H1 (cell line): ENCODE data around the gene TM9SF1. TPM values are rescaled to one million over a fixed set of nuclear protein-coding genes. Genes with fewer than 3 reads are reported as not detected.

Experiments used
- CTCF ChIA-PET: fragments of 300-600 bp; sonication (Branson Sonifier 250); formaldehyde crosslinking; loops from one replicate; lab custom pipeline; 2021; ENCODE audit not compliant: partially characterized antibody; lab: Charles Lee
- POLR2A ChIA-PET: fragments of 300-600 bp; sonication (Branson Sonifier 250); formaldehyde crosslinking; loops from one replicate; lab custom pipeline; 2021; ENCODE audit warnings: inconsistent platforms; ENCODE audit not compliant: partially characterized antibody; lab: Charles Lee
- DNase-seq, 2 experiments: peaks; one replicate each; pipeline versions ENCODE4 v3.0.0 to v3.0.0-alpha.2; 2010 to 2022; ENCODE audit warnings: low spot score in 2 of 2, low read depth in 1 of 2, mixed read lengths in 1 of 2
- FAIRE-seq: peaks from 2 replicates; lab custom pipeline; 2011; peaks lifted over from hg19 to GRCh38; lab: Jason Lieb, UNC
- H2AFZ ChIP-seq: 2 replicates; pipeline ENCODE4 v1.8.1; 2012; ENCODE audit warnings: low read length, inconsistent platforms
- H2AK5ac ChIP-seq: 2 replicates; pipeline ENCODE4 v1.6.1; 2013; ENCODE audit warnings: low read depth, low read length
- H2BK120ac ChIP-seq: replicated peaks from 2 replicates; pipeline ENCODE3; 2013; ENCODE audit warnings: low read depth, low read length, inconsistent platforms
- H2BK12ac ChIP-seq: 2 replicates; pipeline ENCODE4 v1.6.1; 2013; ENCODE audit warnings: low read depth, low read length
- H2BK15ac ChIP-seq: 2 replicates; pipeline ENCODE4 v1.6.1; 2013; ENCODE audit warnings: low read length
- H2BK20ac ChIP-seq: 2 replicates; pipeline ENCODE4 v1.6.1; 2013; ENCODE audit warnings: low read length
- H2BK5ac ChIP-seq: 2 replicates; pipeline ENCODE4 v1.6.1; 2013; ENCODE audit warnings: low read depth, low read length
- H3K14ac ChIP-seq: 2 replicates; pipeline ENCODE4 v1.6.1; 2013; ENCODE audit warnings: inconsistent platforms; ENCODE audit not compliant: insufficient read length
- H3K18ac ChIP-seq: 2 replicates; pipeline ENCODE4 v1.6.1; 2013; ENCODE audit warnings: low read length; ENCODE audit errors: extremely low read depth
- H3K23ac ChIP-seq: 2 replicates; pipeline ENCODE4 v1.6.1; 2013; ENCODE audit warnings: inconsistent platforms; ENCODE audit not compliant: insufficient read length
- H3K23me2 ChIP-seq: 2 replicates; pipeline ENCODE4 v1.6.1; 2013; ENCODE audit warnings: low read depth, low read length
- H3K27ac ChIP-seq: 2 replicates; pipeline ENCODE4 v1.6.1; 2011; ENCODE audit warnings: low read depth, low read length, inconsistent platforms
- H3K27me3 ChIP-seq, 4 experiments: replicated peaks in 1 of 4; 1 replicate in 1 of 4; 2 replicates in 3 of 4; pipeline versions ENCODE4 v1.6.1 to v1.8.1; 2011 to 2013; ENCODE audit warnings: low read length in 3 of 4, mild to moderate bottlenecking in 3 of 4, inconsistent platforms in 2 of 4, mixed read lengths in 2 of 4, moderate library complexity in 1 of 4; ENCODE audit not compliant: control insufficient read depth in 3 of 4, insufficient read depth in 3 of 4; ENCODE audit errors: extremely low read depth in 1 of 4
- H3K36me3 ChIP-seq, 4 experiments: 2 replicates each; pipeline versions ENCODE4 v1.6.1 to v1.8.1; 2011 to 2013; ENCODE audit warnings: mild to moderate bottlenecking in 4 of 4, low read length in 3 of 4, moderate library complexity in 2 of 4, control low read depth in 1 of 4, inconsistent platforms in 1 of 4; ENCODE audit not compliant: insufficient read depth in 4 of 4, control insufficient read depth in 2 of 4
- H3K4ac ChIP-seq: replicated peaks from 2 replicates; pipeline ENCODE3; 2013; ENCODE audit warnings: low read length, low read depth, mixed read lengths, inconsistent platforms; ENCODE audit not compliant: insufficient read length
- H3K4me1 ChIP-seq, 4 experiments: replicated peaks in 1 of 4; 1 replicate in 1 of 4; 2 replicates in 3 of 4; pipeline versions ENCODE4 v1.6.1 to v1.8.1; 2011 to 2013; ENCODE audit warnings: low read length in 3 of 4, inconsistent platforms in 2 of 4, mixed read lengths in 1 of 4; ENCODE audit not compliant: insufficient read depth in 4 of 4, control insufficient read depth in 3 of 4
- H3K4me2 ChIP-seq, 2 experiments: 2 replicates each; pipeline versions ENCODE4 v1.6.1 to v1.8.1; 2011 to 2013; ENCODE audit warnings: low read depth in 2 of 2, low read length in 2 of 2, control low read depth in 1 of 2, inconsistent platforms in 1 of 2, mild to moderate bottlenecking in 1 of 2; ENCODE audit not compliant: insufficient read depth in 1 of 2
- H3K4me3 ChIP-seq, 4 experiments: fragments of 200-600, 300-600 bp in 1 of 4; sonication (generic), shearing (Covaris generic), sonication (Bioruptor Twin) in 1 of 4; 2 replicates each; pipeline versions ENCODE4 v1.5.1 to v1.8.1; 2011 to 2016; ENCODE audit warnings: low read length in 4 of 4, low read depth in 3 of 4, control low read depth in 2 of 4, inconsistent platforms in 2 of 4, mild to moderate bottlenecking in 2 of 4, mixed read lengths in 1 of 4, moderate library complexity in 1 of 4; ENCODE audit not compliant: insufficient read depth in 2 of 4; ENCODE audit errors: extremely low read depth in 1 of 4
- H3K56ac ChIP-seq: replicated peaks from 2 replicates; pipeline ENCODE3; 2013; ENCODE audit warnings: low read depth, mild to moderate bottlenecking, mixed read lengths, low read length, inconsistent platforms; ENCODE audit not compliant: insufficient read length
- H3K79me1 ChIP-seq: 2 replicates; pipeline ENCODE4 v1.6.1; 2013; ENCODE audit warnings: low read depth, low read length, control low read depth
- H3K79me2 ChIP-seq, 2 experiments: 2 replicates each; pipeline versions ENCODE4 v1.6.1 to v1.8.1; 2012 to 2013; ENCODE audit warnings: low read length in 2 of 2, mild to moderate bottlenecking in 2 of 2, inconsistent platforms in 1 of 2; ENCODE audit not compliant: insufficient read depth in 2 of 2, control insufficient read depth in 1 of 2
- H3K9ac ChIP-seq, 4 experiments: replicated peaks in 1 of 4; 1 replicate in 1 of 4; 2 replicates in 3 of 4; pipeline versions ENCODE4 v1.6.1 to v1.8.1; 2011 to 2013; ENCODE audit warnings: low read depth in 3 of 4, low read length in 3 of 4, control low read depth in 2 of 4, mild to moderate bottlenecking in 2 of 4, moderate library complexity in 2 of 4, inconsistent platforms in 1 of 4; ENCODE audit errors: extremely low read depth in 1 of 4
- H3K9me3 ChIP-seq, 2 experiments: 2 replicates each; pipeline versions ENCODE4 v1.6.1 to v1.8.1; 2012 to 2013; ENCODE audit warnings: mild to moderate bottlenecking in 2 of 2, moderate library complexity in 2 of 2, control low read depth in 1 of 2, inconsistent platforms in 1 of 2, low read depth in 1 of 2, low read length in 1 of 2, mixed read lengths in 1 of 2; ENCODE audit not compliant: insufficient read depth in 2 of 2
- H4K20me1 ChIP-seq, 2 experiments: replicated peaks in 1 of 2; 2 replicates each; pipeline versions ENCODE3 to v1.8.1; 2011 to 2013; ENCODE audit warnings: inconsistent platforms in 2 of 2, low read length in 2 of 2, mild to moderate bottlenecking in 1 of 2; ENCODE audit not compliant: insufficient read depth in 2 of 2, control insufficient read depth in 1 of 2
- H4K5ac ChIP-seq: 2 replicates; pipeline ENCODE4 v1.6.1; 2013; ENCODE audit warnings: low read length, low read depth, mixed read lengths, inconsistent platforms; ENCODE audit not compliant: insufficient read length
- H4K8ac ChIP-seq: 2 replicates; pipeline ENCODE4 v1.8.0; 2013; ENCODE audit warnings: mild to moderate bottlenecking, moderate library complexity, low read length, inconsistent platforms; ENCODE audit not compliant: insufficient read depth; ENCODE audit errors: extremely low read depth
- H4K91ac ChIP-seq: replicated peaks from 2 replicates; pipeline ENCODE3; 2013; ENCODE audit warnings: low read length, mixed read lengths, inconsistent platforms; ENCODE audit not compliant: insufficient read length
- BCL11A ChIP-seq, 2 experiments: IDR thresholded peaks; one replicate each; pipeline ENCODE4 v1.6.1; 2011; ENCODE audit warnings: low read depth in 2 of 2, low read length in 2 of 2, mild to moderate bottlenecking in 2 of 2
- BRCA1 ChIP-seq: IDR thresholded peaks from 2 replicates; pipeline ENCODE4 v1.6.1; 2012; ENCODE audit warnings: low read depth, low read length, improper control_type of control experiment
- CTBP2 ChIP-seq: IDR thresholded peaks from 2 replicates; pipeline ENCODE4 v1.7.0; 2011; ENCODE audit warnings: borderline replicate concordance, mild to moderate bottlenecking, moderate library complexity, mixed read lengths, low read length; ENCODE audit not compliant: insufficient read depth, insufficient read length
- EGR1 ChIP-seq: IDR thresholded peaks from 2 replicates; pipeline ENCODE4 v1.6.1; 2011; ENCODE audit warnings: low read depth, low read length, borderline replicate concordance
- EP300 ChIP-seq, 2 experiments: IDR thresholded peaks; 1 replicate in 1 of 2; 2 replicates in 1 of 2; pipeline ENCODE4 v1.6.1; 2011 to 2012; ENCODE audit warnings: low read depth in 2 of 2, low read length in 2 of 2, mild to moderate bottlenecking in 2 of 2, borderline replicate concordance in 1 of 2, inconsistent platforms in 1 of 2, moderate library complexity in 1 of 2
- SUZ12 ChIP-seq: fragments of 200-600 bp; sonication (generic); IDR thresholded peaks from 2 replicates; pipeline ENCODE4 v1.6.1; 2012; ENCODE audit warnings: mild to moderate bottlenecking, inconsistent platforms, low read length, moderate library complexity, mixed read lengths
- WGBS, 2 experiments: shearing (Covaris generic) in 1 of 2; methylation state at CpG; one replicate each; pipeline versions ENCODE4 v1.1.6 to v1.1.7; 2013 to 2015; ENCODE audit warnings: low lambda C conversion rate in 2 of 2, mixed read lengths in 2 of 2, inconsistent platforms in 1 of 2, low coverage in 1 of 2, missing lambda C conversion rate in 1 of 2; ENCODE audit not compliant: insufficient replicate concordance in 2 of 2, insufficient coverage in 1 of 2, insufficient read length in 1 of 2; ENCODE audit errors: extremely low coverage in 1 of 2, missing lambda C conversion rate in 1 of 2; 5-methylcytosine and 5-hydroxymethylcytosine counted together
- polyA plus RNA-seq, 7 experiments: library from polyadenylated mRNA; depleted of rRNA in 3 of 7; stranded (reverse) in 5 of 7; unstranded in 2 of 7; fragments of >200 nt in 5 of 7; fragments of 200-250 nt in 2 of 7; gene quantifications; 1 replicate in 5 of 7; 2 replicates in 1 of 7; 4 replicates in 1 of 7; pipeline versions ENCODE4 v1.2.1 to v1.2.3, GENCODE V29; 2011 to 2013; ENCODE audit warnings: missing spikeins in 2 of 7, mixed read lengths in 2 of 7
- total RNA-seq: library from RNA; stranded (reverse); fragmentation: NEBNext Ultra II Directional; extraction: Animal tissue kit (Norgen Biotek cat#: 25700); gene quantifications from 2 replicates; pipeline ENCODE4 v1.2.1, GENCODE V29; 2021

TM9SF1 gene
- total and polyA plus RNA-seq, 2 of the 8 experiments (the other 6 are each of a cell fraction or from before 2014, with no cell fraction given) = 22.2 to 29.2 TPM

DNA sequence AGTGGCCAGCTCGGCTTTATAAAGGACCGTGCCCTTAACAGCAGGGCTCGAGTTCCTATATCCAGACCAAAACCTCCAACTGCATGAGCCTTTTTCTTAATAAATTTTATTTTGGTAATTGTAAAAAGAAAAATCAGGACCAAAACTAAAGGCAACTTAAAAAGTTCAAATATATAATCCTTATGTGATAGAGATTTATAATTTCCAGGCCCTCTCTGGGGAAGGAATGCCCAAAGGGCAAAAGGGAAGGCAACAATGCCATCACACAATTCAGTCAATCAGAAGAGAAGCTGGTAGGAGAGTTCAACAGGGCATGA lies 6.2 kb downstream of the TM9SF1 start:
- Histone ChIP-seq H3K14ac (no peak overlapping the region), H3K56ac (no peak overlapping the region), H4K5ac (no peak overlapping the region), H3K23me2 (peaks cover 5% of the 10 kb centered on the region), H2BK5ac (no peak overlapping the region), H3K9me3 (no peaks in the 10 kb centered on the region), H4K20me1 (peaks cover 0 to 16% of the 10 kb centered on the region in 2 experiments), H3K4me2 (peak overlapping the region; percentile 41 to 70), H3K4me3 (peak overlapping the region; percentile 5 to 91 (median 81); a peak in 7 of 8 replicates), H3K27me3 (no peaks in the 10 kb centered on the region), H3K79me1 (peaks cover 12% of the 10 kb centered on the region), H4K91ac (no peak overlapping the region), H2AFZ (no peak overlapping the region), H2BK20ac (no peak overlapping the region), H2AK5ac (no peak overlapping the region), H3K36me3 (peaks cover 17 to 35% (median 32%) of the 10 kb centered on the region in 4 experiments; a peak in 7 of 8 replicates), H3K79me2 (peaks cover 0 to 13% of the 10 kb centered on the region in 2 experiments; a peak in 2 of 4 replicates), H4K8ac (no peak overlapping the region), H3K23ac (no peak overlapping the region), H3K9ac (0 out of 7 replicates have a peak overlapping the region, but pooled peaks of 1 of the 4 experiments have one; percentile 42), H2BK15ac (0 out of 2 replicates have a peak overlapping the region, but pooled peaks have one; percentile 89), H3K27ac (no peak overlapping the region), H3K4me1 (peaks cover 0 to 7% (median 4%) of the 10 kb centered on the region in 4 experiments; a peak in 6 of 7 replicates), H3K4ac (no peak overlapping the region), H3K18ac (no peak overlapping the region), H2BK12ac (no peak overlapping the region), H2BK120ac (no peak overlapping the region)
- DNase-seq (no peak), FAIRE-seq (no peak)
- WGBS, 2 experiments = 25% methylated on average over 3 of the region's 3 CpGs; no CpG with 5 or more reads in 1 of the 2 experiments
- no peak for TF ChIP-seq EGR1
- no peak for TF ChIP-seq BCL11A (IDR thresholded peaks at IDR 0.05; ENCODE audit: low read depth in 2 of 2, low read length in 2 of 2)
- TF ChIP-seq BRCA1 = no peak
- no peak for TF ChIP-seq CTBP2
- TF ChIP-seq EP300 (IDR thresholded peaks at IDR 0.05; ENCODE audit: borderline replicate concordance in 1 of 2, low read depth in 2 of 2, low read length in 2 of 2) = no peak
- no peak for TF ChIP-seq SUZ12
- POLR2A ChIA-PET = interaction anchor here (0.5 to 7.9 kb wide), 18 partner anchors 8 to 94 kb away, joined by 3 to 158 read pairs (median 4); partner anchors contain the start of genes CHMP4A, EMC9, IRF9 and MDP1
- CTCF ChIA-PET = interaction anchor here (0.8 to 4.1 kb wide), 4 partner anchors 24 to 118 kb away, joined by 3 to 16 read pairs (median 4); partner anchors contain the start of genes CHMP4A, CIDEB, DHRS1 and IRF9
